Measurements from ENCODE around the gene AGPAT1. TPM values are rescaled to one million over a fixed set of nuclear protein-coding genes. Genes with fewer than 3 reads are reported as not detected.

Gene AGPAT1
- total and polyA plus RNA-seq, 2 of the 13 experiments (the other 11 are each of a cell fraction or from before 2014, with no cell fraction given), result 51.3 to 139 TPM

DNA sequence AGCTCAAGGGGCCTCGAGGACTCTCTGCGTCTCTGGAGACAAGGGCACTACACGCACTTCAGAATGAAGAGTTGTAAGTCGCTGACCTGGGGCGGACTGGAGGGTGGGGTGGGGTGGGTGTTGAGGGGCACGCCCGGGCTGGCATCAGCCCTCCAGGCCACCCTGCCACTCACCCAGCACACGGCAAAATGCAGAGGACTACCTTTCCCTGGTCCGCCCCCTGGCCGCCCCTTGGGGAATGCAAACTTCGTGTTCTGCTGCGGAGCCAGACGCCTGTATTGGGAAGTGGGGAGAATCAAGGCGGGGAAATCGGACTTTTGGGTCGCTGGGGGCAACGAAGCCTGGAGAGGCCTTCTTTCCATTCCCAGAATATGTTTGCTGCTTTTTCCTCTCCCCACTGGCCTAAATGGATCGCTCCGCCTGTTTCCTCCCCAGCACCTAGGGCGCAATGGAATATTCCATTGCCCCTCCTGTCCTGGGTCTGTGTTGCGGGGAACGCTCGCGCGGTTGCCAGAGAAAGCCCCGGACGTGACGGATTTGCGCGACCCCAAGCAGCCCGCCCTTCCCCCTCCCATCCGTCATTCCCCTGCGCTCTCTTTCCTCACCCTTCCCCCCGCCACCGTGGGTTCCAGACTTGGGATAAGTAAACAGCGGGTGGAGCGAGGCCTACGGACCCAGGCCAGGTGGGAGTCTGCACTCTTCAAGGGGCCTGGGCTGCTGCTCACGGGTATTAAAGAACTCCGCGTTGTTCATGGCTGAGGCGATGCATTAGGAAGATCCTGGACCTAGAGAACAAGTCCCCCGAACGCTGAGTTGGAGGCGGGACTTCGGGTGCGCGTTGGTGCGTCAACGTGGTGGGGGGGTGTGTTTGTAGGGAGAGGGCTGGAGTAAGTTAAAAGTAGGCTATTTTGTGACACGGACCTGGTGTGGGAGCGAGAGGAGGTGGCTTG, 22.0 kb downstream of the AGPAT1 start, which contains the start of gene PPT2 (continued):
- TF ChIP-seq, protein P1, sequence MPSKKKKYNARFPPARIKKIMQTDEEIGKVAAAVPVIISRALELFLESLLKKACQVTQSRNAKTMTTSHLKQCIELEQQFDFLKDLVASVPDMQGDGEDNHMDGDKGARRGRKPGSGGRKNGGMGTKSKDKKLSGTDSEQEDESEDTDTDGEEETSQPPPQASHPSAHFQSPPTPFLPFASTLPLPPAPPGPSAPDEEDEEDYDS (CRISPR knock-in tag; IDR thresholded peaks at IDR 0.05), result peak; percentile 69; the same call in 1 of the 2 replicates
- peak; percentile 67; the same call in 1 of the 2 replicates for TF ChIP-seq ZNF20 (CRISPR knock-in tag; IDR thresholded peaks at IDR 0.05)
- TF ChIP-seq RCOR2 (CRISPR knock-in tag; IDR thresholded peaks at IDR 0.05), result no peak
- TF ChIP-seq, protein P2, sequence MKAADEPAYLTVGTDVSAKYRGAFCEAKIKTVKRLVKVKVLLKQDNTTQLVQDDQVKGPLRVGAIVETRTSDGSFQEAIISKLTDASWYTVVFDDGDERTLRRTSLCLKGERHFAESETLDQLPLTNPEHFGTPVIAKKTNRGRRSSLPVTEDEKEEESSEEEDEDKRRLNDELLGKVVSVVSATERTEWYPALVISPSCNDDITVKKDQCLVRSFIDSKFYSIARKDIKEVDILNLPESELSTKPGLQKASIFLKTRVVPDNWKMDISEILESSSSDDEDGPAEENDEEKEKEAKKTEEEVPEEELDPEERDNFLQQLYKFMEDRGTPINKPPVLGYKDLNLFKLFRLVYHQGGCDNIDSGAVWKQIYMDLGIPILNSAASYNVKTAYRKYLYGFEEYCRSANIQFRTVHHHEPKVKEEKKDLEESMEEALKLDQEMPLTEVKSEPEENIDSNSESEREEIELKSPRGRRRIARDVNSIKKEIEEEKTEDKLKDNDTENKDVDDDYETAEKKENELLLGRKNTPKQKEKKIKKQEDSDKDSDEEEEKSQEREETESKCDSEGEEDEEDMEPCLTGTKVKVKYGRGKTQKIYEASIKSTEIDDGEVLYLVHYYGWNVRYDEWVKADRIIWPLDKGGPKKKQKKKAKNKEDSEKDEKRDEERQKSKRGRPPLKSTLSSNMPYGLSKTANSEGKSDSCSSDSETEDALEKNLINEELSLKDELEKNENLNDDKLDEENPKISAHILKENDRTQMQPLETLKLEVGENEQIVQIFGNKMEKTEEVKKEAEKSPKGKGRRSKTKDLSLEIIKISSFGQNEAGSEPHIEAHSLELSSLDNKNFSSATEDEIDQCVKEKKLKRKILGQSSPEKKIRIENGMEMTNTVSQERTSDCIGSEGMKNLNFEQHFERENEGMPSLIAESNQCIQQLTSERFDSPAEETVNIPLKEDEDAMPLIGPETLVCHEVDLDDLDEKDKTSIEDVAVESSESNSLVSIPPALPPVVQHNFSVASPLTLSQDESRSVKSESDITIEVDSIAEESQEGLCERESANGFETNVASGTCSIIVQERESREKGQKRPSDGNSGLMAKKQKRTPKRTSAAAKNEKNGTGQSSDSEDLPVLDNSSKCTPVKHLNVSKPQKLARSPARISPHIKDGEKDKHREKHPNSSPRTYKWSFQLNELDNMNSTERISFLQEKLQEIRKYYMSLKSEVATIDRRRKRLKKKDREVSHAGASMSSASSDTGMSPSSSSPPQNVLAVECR (CRISPR knock-in tag; IDR thresholded peaks at IDR 0.05; ENCODE audit: borderline replicate concordance), result peak; percentile 84
- TF ChIP-seq ZNF747 (CRISPR knock-in tag; IDR thresholded peaks at IDR 0.05; ENCODE audit: borderline replicate concordance), result peak; percentile 68; the same call in 1 of the 2 replicates
- TF ChIP-seq ZNF296 (CRISPR knock-in tag; conservative IDR thresholded peaks at IDR 0.05), result no peak
- TF ChIP-seq ZFP36L1 (CRISPR knock-in tag; IDR thresholded peaks at IDR 0.05), result peak; percentile 62; the same call in 1 of the 2 replicates
- TF ChIP-seq MTA1 (CRISPR knock-in tag; IDR thresholded peaks at IDR 0.05; ENCODE audit: borderline replicate concordance), result peak; percentile 96
- TF ChIP-seq GABPA (IDR thresholded peaks at IDR 0.05; ENCODE audit: low read depth, low read length), result peak; percentile 74
- peak; percentile 95 for TF ChIP-seq GABPA (CRISPR knock-in tag; IDR thresholded peaks at IDR 0.05; ENCODE audit: low read depth)
- TF ChIP-seq, protein P3, sequence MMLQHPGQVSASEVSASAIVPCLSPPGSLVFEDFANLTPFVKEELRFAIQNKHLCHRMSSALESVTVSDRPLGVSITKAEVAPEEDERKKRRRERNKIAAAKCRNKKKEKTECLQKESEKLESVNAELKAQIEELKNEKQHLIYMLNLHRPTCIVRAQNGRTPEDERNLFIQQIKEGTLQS (CRISPR knock-in tag; IDR thresholded peaks at IDR 0.05), result peak; percentile 18; the same call in 1 of the 2 replicates
- TF ChIP-seq ATF1 (CRISPR knock-in tag; IDR thresholded peaks at IDR 0.05), result peak; percentile 96
- TF ChIP-seq CENPT (CRISPR knock-in tag; IDR thresholded peaks at IDR 0.05; ENCODE audit: low read depth), result peak; percentile 16; the same call in 1 of the 2 replicates
- peak; percentile 18; the same call in 1 of the 2 replicates for TF ChIP-seq ZNF788 (CRISPR knock-in tag; IDR thresholded peaks at IDR 0.05; ENCODE audit: borderline replicate concordance)
- TF ChIP-seq, protein P4, sequence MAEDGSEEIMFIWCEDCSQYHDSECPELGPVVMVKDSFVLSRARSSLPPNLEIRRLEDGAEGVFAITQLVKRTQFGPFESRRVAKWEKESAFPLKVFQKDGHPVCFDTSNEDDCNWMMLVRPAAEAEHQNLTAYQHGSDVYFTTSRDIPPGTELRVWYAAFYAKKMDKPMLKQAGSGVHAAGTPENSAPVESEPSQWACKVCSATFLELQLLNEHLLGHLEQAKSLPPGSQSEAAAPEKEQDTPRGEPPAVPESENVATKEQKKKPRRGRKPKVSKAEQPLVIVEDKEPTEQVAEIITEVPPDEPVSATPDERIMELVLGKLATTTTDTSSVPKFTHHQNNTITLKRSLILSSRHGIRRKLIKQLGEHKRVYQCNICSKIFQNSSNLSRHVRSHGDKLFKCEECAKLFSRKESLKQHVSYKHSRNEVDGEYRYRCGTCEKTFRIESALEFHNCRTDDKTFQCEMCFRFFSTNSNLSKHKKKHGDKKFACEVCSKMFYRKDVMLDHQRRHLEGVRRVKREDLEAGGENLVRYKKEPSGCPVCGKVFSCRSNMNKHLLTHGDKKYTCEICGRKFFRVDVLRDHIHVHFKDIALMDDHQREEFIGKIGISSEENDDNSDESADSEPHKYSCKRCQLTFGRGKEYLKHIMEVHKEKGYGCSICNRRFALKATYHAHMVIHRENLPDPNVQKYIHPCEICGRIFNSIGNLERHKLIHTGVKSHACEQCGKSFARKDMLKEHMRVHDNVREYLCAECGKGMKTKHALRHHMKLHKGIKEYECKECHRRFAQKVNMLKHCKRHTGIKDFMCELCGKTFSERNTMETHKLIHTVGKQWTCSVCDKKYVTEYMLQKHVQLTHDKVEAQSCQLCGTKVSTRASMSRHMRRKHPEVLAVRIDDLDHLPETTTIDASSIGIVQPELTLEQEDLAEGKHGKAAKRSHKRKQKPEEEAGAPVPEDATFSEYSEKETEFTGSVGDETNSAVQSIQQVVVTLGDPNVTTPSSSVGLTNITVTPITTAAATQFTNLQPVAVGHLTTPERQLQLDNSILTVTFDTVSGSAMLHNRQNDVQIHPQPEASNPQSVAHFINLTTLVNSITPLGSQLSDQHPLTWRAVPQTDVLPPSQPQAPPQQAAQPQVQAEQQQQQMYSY (CRISPR knock-in tag; IDR thresholded peaks at IDR 0.05), result peak; percentile 60; the same call in 1 of the 2 replicates
- peak; percentile 12 for TF ChIP-seq PCBP2 (optimal IDR thresholded peaks at IDR 0.05; ENCODE audit: low read depth, low read length, poor library complexity, severe bottlenecking)
- TF ChIP-seq ZNF781 (CRISPR knock-in tag; IDR thresholded peaks at IDR 0.05; ENCODE audit: borderline replicate concordance, not compliant biosample characterization), result no peak
- 0 out of 2 replicates have a peak, but pooled peaks have one; percentile 31 for TF ChIP-seq MAFF (IDR thresholded peaks at IDR 0.05; ENCODE audit: low read depth, low read length)
